ENCODE data around the gene NCF2. TPM values are rescaled to one million over a fixed set of nuclear protein-coding genes. Genes with fewer than 3 reads are reported as not detected.

The NCF2 gene
- total RNA-seq, 1 donor from 2014 or later, result 2.7 TPM

DNA sequence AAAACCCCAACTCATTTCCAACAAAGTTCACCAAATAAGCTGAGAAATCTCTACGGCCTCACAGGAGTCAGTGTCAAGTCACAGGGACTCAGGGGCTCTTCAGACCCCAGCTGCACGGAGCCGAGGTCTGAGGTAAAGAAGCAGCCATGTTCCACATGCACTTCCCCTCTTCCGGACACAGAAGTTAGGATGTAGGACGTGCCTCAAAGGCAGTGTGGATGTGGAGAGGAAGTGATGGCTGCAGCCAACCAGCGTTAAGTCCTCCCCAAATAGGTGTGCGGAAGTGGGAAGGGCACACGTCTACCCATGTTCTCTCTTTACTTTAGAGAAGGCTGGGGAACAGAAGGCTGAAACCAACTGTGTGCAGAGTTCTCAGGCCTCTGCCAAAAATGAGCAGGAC lies 14.6 kb upstream of the NCF2 start:
- Mint-ChIP-seq H3K27ac (ENCODE audit: unreplicated experiment) (peak overlapping the region; percentile 95), H3K27me3 (ENCODE audit: low read depth) (no peaks in the 10 kb centered on the region), H3K4me1 (ENCODE audit: low read depth) (peaks cover 60% of the 10 kb centered on the region), H3K36me3 (ENCODE audit: low read depth) (no peaks in the 10 kb centered on the region), H3K4me3 (ENCODE audit: unreplicated experiment) (no peak overlapping the region), H3K9me3 (ENCODE audit: low read depth) (no peaks in the 10 kb centered on the region)
- TF ChIP-seq, protein P1, sequence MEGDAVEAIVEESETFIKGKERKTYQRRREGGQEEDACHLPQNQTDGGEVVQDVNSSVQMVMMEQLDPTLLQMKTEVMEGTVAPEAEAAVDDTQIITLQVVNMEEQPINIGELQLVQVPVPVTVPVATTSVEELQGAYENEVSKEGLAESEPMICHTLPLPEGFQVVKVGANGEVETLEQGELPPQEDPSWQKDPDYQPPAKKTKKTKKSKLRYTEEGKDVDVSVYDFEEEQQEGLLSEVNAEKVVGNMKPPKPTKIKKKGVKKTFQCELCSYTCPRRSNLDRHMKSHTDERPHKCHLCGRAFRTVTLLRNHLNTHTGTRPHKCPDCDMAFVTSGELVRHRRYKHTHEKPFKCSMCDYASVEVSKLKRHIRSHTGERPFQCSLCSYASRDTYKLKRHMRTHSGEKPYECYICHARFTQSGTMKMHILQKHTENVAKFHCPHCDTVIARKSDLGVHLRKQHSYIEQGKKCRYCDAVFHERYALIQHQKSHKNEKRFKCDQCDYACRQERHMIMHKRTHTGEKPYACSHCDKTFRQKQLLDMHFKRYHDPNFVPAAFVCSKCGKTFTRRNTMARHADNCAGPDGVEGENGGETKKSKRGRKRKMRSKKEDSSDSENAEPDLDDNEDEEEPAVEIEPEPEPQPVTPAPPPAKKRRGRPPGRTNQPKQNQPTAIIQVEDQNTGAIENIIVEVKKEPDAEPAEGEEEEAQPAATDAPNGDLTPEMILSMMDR (IDR thresholded peaks at IDR 0.05), result no peak
- DNase-seq (ENCODE audit: low spot score), result no peak

- TF ChIP-seq, protein P1 (IDR thresholded peaks at IDR 0.05), result no peak
- Mint-ChIP-seq H3K27me3 (ENCODE audit: low read depth) (no peaks in the 10 kb centered on the region), H3K36me3 (ENCODE audit: low read depth) (no peaks in the 10 kb centered on the region), H3K4me1 (ENCODE audit: low read depth) (peaks cover 54% of the 10 kb centered on the region), H3K27ac (ENCODE audit: unreplicated experiment) (peak overlapping the region; percentile 95), H3K9me3 (ENCODE audit: low read depth) (no peaks in the 10 kb centered on the region), H3K4me3 (ENCODE audit: unreplicated experiment) (no peak overlapping the region)
- DNase-seq (ENCODE audit: low spot score), result no peak
Measured at GRCh38 chr1:183604038-183604808, 14.0 kb upstream of the NCF2 start.

- TF ChIP-seq, protein P1 (IDR thresholded peaks at IDR 0.05), result no peak
- no peak overlapping the region for H3K4me3 Mint-ChIP-seq (ENCODE audit: unreplicated experiment)
- H3K4me1 Mint-ChIP-seq (ENCODE audit: low read depth), result peaks cover 46% of the 10 kb centered on the region
- H3K27ac Mint-ChIP-seq (ENCODE audit: unreplicated experiment), result no peak overlapping the region
- H3K27me3 Mint-ChIP-seq (ENCODE audit: low read depth), result no peaks in the 10 kb centered on the region
- H3K36me3 Mint-ChIP-seq (ENCODE audit: low read depth), result no peaks in the 10 kb centered on the region
- H3K9me3 Mint-ChIP-seq (ENCODE audit: low read depth), result no peaks in the 10 kb centered on the region
- DNase-seq (ENCODE audit: low spot score), result no peak
Measured at GRCh38 chr1:183602510-183602909, 12.3 kb upstream of the NCF2 start.

GRCh38 chr1:183600634-183601033 lies 10.4 kb upstream of the NCF2 start:
- H3K4me3 Mint-ChIP-seq (ENCODE audit: unreplicated experiment), result no peak overlapping the region
- TF ChIP-seq, protein P1 (IDR thresholded peaks at IDR 0.05), result no peak
- no peaks in the 10 kb centered on the region for H3K36me3 Mint-ChIP-seq (ENCODE audit: low read depth)
- H3K4me1 Mint-ChIP-seq (ENCODE audit: low read depth), result peaks cover 39% of the 10 kb centered on the region
- no peaks in the 10 kb centered on the region for H3K27me3 Mint-ChIP-seq (ENCODE audit: low read depth)
- DNase-seq (ENCODE audit: low spot score), result no peak
- no peaks in the 10 kb centered on the region for H3K9me3 Mint-ChIP-seq (ENCODE audit: low read depth)
- no peak overlapping the region for H3K27ac Mint-ChIP-seq (ENCODE audit: unreplicated experiment)

DNA sequence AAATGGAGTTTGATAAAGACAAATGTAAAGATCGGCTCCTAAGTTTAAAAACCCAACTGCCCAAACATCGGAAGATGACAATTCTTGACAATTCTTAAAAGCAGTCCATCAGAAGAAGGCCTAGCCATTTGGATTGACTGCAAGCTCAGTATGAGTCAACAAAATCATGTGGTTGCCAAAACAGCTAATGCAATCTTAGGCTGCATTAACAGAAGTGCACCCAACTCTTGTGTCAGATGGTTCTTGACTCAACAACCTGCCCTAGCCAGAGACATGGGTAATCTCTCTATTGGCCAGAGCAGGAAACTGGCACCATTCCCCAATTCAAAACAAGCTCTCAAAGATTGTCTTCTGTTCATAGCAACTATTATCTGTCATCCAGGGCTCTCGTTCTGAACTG lies 9.9 kb upstream of the NCF2 start:
- no peak for DNase-seq (ENCODE audit: low spot score)

More for the DNA sequence above, 9.9 kb upstream of the NCF2 start:
- Mint-ChIP-seq H3K4me3 (ENCODE audit: unreplicated experiment) (no peak overlapping the region), H3K4me1 (ENCODE audit: low read depth) (peaks cover 34% of the 10 kb centered on the region), H3K27me3 (ENCODE audit: low read depth) (no peaks in the 10 kb centered on the region), H3K36me3 (ENCODE audit: low read depth) (no peaks in the 10 kb centered on the region), H3K9me3 (ENCODE audit: low read depth) (no peaks in the 10 kb centered on the region), H3K27ac (ENCODE audit: unreplicated experiment) (no peak overlapping the region)
- TF ChIP-seq, protein P1 (IDR thresholded peaks at IDR 0.05), result no peak
